Small intestine (tissue), 7 donors: ENCODE results near the gene DUSP5. TPM values are rescaled to one million over a fixed set of nuclear protein-coding genes. Genes with fewer than 3 reads are reported as not detected.

Experiments used
- DNase-seq, 2 donors: peaks; one replicate each; pipeline versions ENCODE4 v3.0.0 to v3.0.0-alpha.2; 2013
- FAIRE-seq: peaks from 2 replicates; lab custom pipeline; 2012; peaks lifted over from hg19 to GRCh38; lab: Jason Lieb, UNC
- H3K27ac ChIP-seq, 3 donors: one replicate each; pipeline ENCODE4 v1.5.1; 2013; ENCODE audit warnings: low read length in 2 of 3, mild to moderate bottlenecking in 2 of 3, control low read depth in 1 of 3, inconsistent platforms in 1 of 3, low read depth in 1 of 3, moderate library complexity in 1 of 3
- H3K27me3 ChIP-seq, 3 donors: one replicate each; pipeline ENCODE4 v1.6.1; 2013; ENCODE audit warnings: low read length in 3 of 3, inconsistent platforms in 1 of 3; ENCODE audit not compliant: control insufficient read depth in 3 of 3, insufficient read depth in 3 of 3
- H3K36me3 ChIP-seq, 3 donors: one replicate each; pipeline ENCODE4 v1.6.1; 2013; ENCODE audit warnings: low read length in 3 of 3, inconsistent platforms in 1 of 3, low read depth in 1 of 3, mild to moderate bottlenecking in 1 of 3, moderate library complexity in 1 of 3; ENCODE audit not compliant: control insufficient read depth in 3 of 3, insufficient read depth in 2 of 3
- H3K4me1 ChIP-seq, 3 donors: one replicate each; pipeline ENCODE4 v1.6.1; 2013; ENCODE audit warnings: low read length in 2 of 3, inconsistent platforms in 1 of 3, low read depth in 1 of 3, mild to moderate bottlenecking in 1 of 3, moderate library complexity in 1 of 3; ENCODE audit not compliant: control insufficient read depth in 3 of 3, insufficient read depth in 2 of 3
- H3K4me3 ChIP-seq, 3 donors: one replicate each; pipeline ENCODE4 v1.5.1; 2013; ENCODE audit warnings: low read length in 3 of 3, control low read depth in 1 of 3, inconsistent platforms in 1 of 3, low read depth in 1 of 3, mild to moderate bottlenecking in 1 of 3, moderate library complexity in 1 of 3
- H3K9me3 ChIP-seq, 2 donors: one replicate each; pipeline ENCODE4 v1.6.1; 2013; ENCODE audit warnings: low read depth in 1 of 2, low read length in 1 of 2; ENCODE audit not compliant: control insufficient read depth in 2 of 2, insufficient read depth in 1 of 2
- WGBS, 3 donors: extraction: QIAGEN DNeasy Blood & Tissue Kit; methylation state at CpG; one replicate each; pipeline ENCODE4 v1.1.7; 2013; 5-methylcytosine and 5-hydroxymethylcytosine counted together
- polyA plus RNA-seq, 4 donors: library from polyadenylated mRNA; stranded (reverse) in 3 of 4; unstranded in 1 of 4; fragments of 200-250 nt in 3 of 4; fragments of 120-200 nt in 1 of 4; gene quantifications; one replicate each; pipeline versions ENCODE4 v1.2.1 to v1.2.3, GENCODE V29; 2013
- donor health status: healthy with polysubstance abuse.
- donor health status: control.
- donor health status: control.
- donor health status: Bipolar disorder and iron deficiency.
- donor health status: healthy.

DUSP5 gene
- polyA plus RNA-seq, 4 donors = 8.3 to 41.9 (median 24.0) TPM

GRCh38 chr10:110474017-110474416 lies 23.7 kb upstream of the DUSP5 start:
- Histone ChIP-seq H3K4me3 (no peak overlapping the region), H3K9me3 (peaks cover 0 to 4% of the 10 kb centered on the region in 2 donors), H3K27ac (no peak overlapping the region), H3K36me3 (no peaks in the 10 kb centered on the region), H3K4me1 (no peaks in the 10 kb centered on the region), H3K27me3 (no peaks in the 10 kb centered on the region)
- DNase-seq (no peak), FAIRE-seq (no peak)
- 86 to 92% (median 88%) methylated on average over 3 of the region's 3 CpGs for WGBS, 3 donors

GRCh38 chr10:110474826-110475225 lies 22.9 kb upstream of the DUSP5 start:
- Histone ChIP-seq H3K4me1 (no peaks in the 10 kb centered on the region), H3K36me3 (no peaks in the 10 kb centered on the region), H3K4me3 (no peak overlapping the region), H3K9me3 (peaks cover 0 to 4% of the 10 kb centered on the region in 2 donors), H3K27ac (no peak overlapping the region), H3K27me3 (no peaks in the 10 kb centered on the region)
- DNase-seq (no peak), FAIRE-seq (no peak)
- 75 to 82% (median 79%) methylated on average over 4 of the region's 4 CpGs for WGBS, 3 donors

GRCh38 chr10:110475722-110476515 lies 21.8 kb upstream of the DUSP5 start:
- Histone ChIP-seq H3K9me3 (no peaks in the 10 kb centered on the region), H3K4me3 (no peak overlapping the region), H3K36me3 (no peaks in the 10 kb centered on the region), H3K27me3 (no peaks in the 10 kb centered on the region), H3K27ac (no peak overlapping the region), H3K4me1 (no peaks in the 10 kb centered on the region)
- FAIRE-seq = no peak
- WGBS, 3 donors = 87 to 91% (median 88%) methylated on average over 9 of the region's 9 CpGs
- DNase-seq = no peak

GRCh38 chr10:110479710-110480109 lies 18.0 kb upstream of the DUSP5 start:
- Histone ChIP-seq H3K4me1 (no peaks in the 10 kb centered on the region), H3K4me3 (no peak overlapping the region), H3K27ac (no peak overlapping the region), H3K27me3 (no peaks in the 10 kb centered on the region), H3K36me3 (no peaks in the 10 kb centered on the region), H3K9me3 (no peaks in the 10 kb centered on the region)
- peak in 1 of 2 donors; percentile 29 for DNase-seq
- FAIRE-seq = no peak
- WGBS, 3 donors = 11 to 58% (median 33%) methylated on average over 1 of the region's 1 CpG

GRCh38 chr10:110480387-110480786 lies 17.3 kb upstream of the DUSP5 start:
- Histone ChIP-seq H3K36me3 (no peaks in the 10 kb centered on the region), H3K27me3 (no peaks in the 10 kb centered on the region), H3K4me3 (no peak overlapping the region), H3K4me1 (no peaks in the 10 kb centered on the region), H3K9me3 (no peaks in the 10 kb centered on the region), H3K27ac (no peak overlapping the region)
- FAIRE-seq (no peak), DNase-seq (no peak)
- WGBS, 3 donors = 64 to 87% (median 84%) methylated on average over 3 of the region's 3 CpGs

- Histone ChIP-seq H3K27ac (no peak overlapping the region), H3K36me3 (no peaks in the 10 kb centered on the region), H3K4me1 (no peaks in the 10 kb centered on the region), H3K27me3 (no peaks in the 10 kb centered on the region), H3K4me3 (no peak overlapping the region), H3K9me3 (no peaks in the 10 kb centered on the region)
- WGBS, 3 donors = 94 to 95% (median 94%) methylated on average over 1 of the region's 1 CpG
- no peak for FAIRE-seq
- no peak for DNase-seq
Measured at GRCh38 chr10:110481919-110482318, 15.8 kb upstream of the DUSP5 start.

GRCh38 chr10:110483633-110484032 lies 14.1 kb upstream of the DUSP5 start:
- 13 to 53% (median 23%) methylated on average over 2 of the region's 2 CpGs for WGBS, 3 donors
- peaks cover 0 to 7% (median 2%) of the 10 kb centered on the region in 3 donors for H3K4me1 ChIP-seq
- peak; percentile 23 to 52 for DNase-seq
- FAIRE-seq = no peak
- H3K9me3 ChIP-seq = no peaks in the 10 kb centered on the region
- H3K4me3 ChIP-seq = no peak overlapping the region
- no peaks in the 10 kb centered on the region for H3K27me3 ChIP-seq
- no peak overlapping the region for H3K27ac ChIP-seq
- no peaks in the 10 kb centered on the region for H3K36me3 ChIP-seq

GRCh38 chr10:110485541-110485940 lies 12.2 kb upstream of the DUSP5 start:
- no peaks in the 10 kb centered on the region for H3K27me3 ChIP-seq
- no peak for FAIRE-seq
- peaks cover 0 to 7% (median 2%) of the 10 kb centered on the region in 3 donors for H3K4me1 ChIP-seq
- DNase-seq = no peak
- no peaks in the 10 kb centered on the region for H3K36me3 ChIP-seq
- no peaks in the 10 kb centered on the region for H3K9me3 ChIP-seq
- no peak overlapping the region for H3K27ac ChIP-seq
- H3K4me3 ChIP-seq = no peak overlapping the region
- 35 to 64% (median 49%) methylated on average over 3 of the region's 3 CpGs for WGBS, 3 donors
